Mucosa of gallbladder (tissue), 1 donor: ENCODE measurements around the gene LEF1. TPM values are rescaled to one million over a fixed set of nuclear protein-coding genes. Genes with fewer than 3 reads are reported as not detected.
"Not testable (repeated sequence)": the region's sequence is repeated elsewhere in the genome, so short reads cannot be mapped to it uniquely, and the experiment has no call there.

Source experiments
- DNase-seq: peaks from one replicate; pipeline ENCODE4 v3.0.0-alpha.2; 2020; ENCODE audit warnings: low spot score
- total RNA-seq: library from RNA; stranded (reverse); gene quantifications from one replicate; pipeline ENCODE4 v1.2.1, GENCODE V29; 2021
- donor health status: DM: no; HTN: no; CAD: no.

LEF1 gene
- total RNA-seq, 1 donor from 2014 or later: 5.2 TPM

DNA sequence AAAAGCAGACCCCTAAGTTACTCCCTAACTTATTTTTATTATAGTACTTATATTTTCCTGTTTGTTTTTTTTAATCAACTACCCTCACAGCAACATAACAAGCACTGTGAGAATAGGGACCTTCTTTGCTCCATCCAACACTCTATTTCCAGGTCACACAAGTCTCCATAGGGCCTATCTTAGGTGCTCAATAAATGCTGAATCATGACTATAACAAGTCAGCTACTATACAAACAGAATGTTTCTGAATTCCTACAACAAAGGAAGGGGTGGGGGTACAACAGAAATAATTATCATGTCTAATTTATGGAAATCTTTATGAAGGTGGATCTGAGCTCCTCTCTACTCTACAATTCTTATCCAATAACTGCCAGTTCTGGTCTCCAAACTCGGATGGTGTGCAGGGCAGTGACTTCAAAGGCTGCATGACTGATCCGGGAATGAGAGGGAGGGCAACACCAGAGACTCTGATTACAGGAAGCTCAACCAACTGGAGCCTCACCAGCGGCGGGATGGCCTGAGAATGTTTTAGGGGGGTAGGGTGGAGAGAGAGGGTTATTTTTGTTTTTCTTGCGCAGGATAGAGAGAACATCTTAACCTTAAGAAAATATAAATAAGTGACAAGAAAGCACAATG lies 107.9 kb downstream of the LEF1 start:
- no peak for DNase-seq

DNA sequence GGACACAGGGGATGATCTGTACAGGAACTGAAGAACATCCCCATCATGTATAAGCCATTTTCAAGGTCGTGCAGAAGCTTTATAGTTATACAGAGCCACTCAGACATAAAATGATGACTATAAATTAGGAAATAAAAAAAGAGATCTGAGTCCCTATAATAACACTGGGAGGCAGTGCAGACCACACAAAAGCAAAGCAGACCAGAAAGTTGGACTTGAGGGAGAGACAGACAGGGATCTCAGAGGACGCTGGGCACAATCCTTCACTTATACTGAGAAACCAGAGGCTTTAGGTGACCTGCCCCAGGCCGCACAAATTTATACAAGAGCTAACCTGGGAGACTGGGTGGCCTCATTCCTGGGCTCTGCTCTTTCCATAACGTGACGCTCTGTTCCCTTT lies 108.6 kb downstream of the LEF1 start:
- peak; percentile 16 for DNase-seq

DNA sequence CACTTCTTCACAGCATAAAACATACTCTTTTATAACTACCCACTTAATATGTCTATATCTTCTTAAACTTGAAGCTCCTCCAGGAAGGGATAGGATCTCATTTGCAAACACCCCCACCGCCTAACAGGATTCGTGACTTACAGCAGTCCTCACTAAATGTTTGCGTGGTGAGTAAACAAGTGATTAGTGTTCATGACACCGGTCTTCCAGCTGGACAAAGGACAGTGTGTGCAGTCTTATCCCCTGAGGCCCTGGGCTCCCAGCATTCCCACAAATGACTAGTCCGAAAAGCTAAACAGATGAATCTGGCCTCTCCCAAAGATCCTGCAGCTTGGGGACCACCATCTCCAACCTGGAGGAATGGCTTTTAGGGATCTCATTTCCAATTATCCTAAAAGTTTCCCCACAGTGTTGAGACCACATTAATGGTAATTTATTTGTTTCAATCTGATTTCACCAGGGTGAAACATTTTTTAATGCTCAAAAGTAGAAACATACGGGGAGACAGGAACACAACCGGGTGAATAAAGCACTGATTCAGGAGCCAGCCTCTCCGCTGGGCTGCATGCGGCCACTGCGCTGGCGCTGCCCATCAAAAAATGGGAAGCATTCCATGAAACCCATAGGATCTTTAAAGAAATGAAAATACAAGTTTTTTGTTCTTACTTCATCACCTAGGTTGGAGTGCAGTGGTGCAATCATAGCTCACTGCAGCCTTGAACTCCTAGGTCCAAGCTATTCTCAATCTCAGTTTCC lies 109.9 kb downstream of the LEF1 start:
- DNase-seq: no peak

DNA sequence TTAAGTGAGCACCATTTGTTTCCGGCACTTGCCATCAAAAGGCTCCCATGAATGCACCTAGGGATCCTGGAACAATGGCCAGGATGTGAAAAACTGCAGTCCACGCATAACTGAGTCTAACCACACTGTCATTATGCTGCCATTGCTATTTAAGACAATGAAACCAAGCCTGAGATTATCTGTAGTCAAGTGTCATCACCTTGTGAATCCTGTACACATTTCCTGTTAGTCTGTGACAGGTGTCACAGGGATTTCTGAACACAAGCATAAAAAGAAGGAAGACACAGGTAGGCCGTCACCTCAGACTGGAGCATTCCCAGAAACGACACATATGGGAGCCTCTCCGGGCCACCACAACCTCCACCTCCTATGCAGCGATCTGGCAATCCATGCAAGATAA lies 112.3 kb downstream of the LEF1 start:
- no peak for DNase-seq

DNA sequence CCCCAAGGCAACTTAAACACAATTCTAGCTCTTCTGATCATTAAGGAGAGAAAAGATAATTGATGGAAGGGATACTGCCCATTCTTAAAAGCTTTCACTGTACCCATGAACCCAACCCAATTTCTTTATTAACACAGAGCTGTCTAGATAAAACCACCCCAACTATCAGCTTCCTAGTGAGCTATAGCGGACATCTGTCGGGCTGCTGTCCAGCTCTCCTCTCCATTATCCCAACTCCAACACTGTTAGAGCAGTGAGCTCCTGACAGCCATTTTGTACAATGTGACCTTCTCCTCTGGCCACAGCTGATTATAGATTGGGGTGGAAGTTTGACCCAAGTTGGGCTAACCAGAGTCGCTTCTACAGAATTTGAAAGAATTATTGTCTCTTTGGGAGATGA lies 112.9 kb downstream of the LEF1 start:
- no peak for DNase-seq

DNA sequence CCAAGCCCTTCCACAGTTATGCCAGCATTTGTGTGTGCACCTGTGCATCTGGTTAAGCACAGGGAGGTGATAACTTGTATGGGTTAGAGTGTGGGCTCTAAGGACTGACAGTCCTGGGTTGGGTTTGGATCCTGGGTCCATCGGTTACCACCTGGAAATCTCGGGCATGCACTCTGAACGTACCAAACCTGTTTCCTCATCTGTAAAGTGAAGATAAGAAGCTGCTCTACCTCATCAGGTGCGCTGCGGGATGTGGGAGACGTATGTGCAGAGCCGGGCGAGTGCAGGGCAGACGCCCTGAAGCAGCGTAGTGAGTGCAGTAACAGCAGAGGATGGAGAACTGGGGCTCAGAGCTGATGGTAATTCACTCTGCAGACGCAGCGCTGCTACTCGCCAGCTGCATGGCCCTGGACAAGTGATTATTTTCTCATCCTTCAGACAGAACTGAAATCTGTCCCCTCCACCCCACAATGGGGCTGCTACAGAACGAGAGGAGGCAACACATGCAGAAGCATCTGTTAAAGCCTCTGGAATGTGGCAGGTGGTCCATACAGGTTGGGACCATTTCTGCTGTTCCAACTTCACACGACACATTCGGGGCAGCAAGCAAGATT lies 114.6 kb downstream of the LEF1 start:
- no peak for DNase-seq

DNA sequence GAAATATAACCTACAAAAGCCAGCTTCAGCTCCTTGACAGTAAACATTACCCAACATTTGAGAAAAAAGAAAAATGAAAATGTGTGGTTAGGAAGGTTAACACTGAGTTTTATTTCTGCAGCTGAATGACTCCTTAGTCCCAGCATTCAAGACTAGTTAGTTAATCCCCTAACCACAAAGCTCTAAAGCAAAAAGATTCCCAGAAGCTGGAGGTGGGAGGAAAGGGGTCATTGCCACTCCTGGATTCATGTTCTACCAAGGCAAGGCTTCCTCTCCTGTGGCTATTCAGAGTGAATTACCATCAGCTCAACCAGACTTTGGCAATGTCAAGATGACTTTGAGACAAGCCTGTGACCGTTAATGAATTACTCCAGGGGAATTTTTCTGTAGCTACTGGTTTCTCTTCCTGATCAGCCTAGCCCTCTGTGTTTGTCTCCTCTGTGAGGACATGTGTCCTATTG lies 115.5 kb downstream of the LEF1 start:
- no peak for DNase-seq

DNA sequence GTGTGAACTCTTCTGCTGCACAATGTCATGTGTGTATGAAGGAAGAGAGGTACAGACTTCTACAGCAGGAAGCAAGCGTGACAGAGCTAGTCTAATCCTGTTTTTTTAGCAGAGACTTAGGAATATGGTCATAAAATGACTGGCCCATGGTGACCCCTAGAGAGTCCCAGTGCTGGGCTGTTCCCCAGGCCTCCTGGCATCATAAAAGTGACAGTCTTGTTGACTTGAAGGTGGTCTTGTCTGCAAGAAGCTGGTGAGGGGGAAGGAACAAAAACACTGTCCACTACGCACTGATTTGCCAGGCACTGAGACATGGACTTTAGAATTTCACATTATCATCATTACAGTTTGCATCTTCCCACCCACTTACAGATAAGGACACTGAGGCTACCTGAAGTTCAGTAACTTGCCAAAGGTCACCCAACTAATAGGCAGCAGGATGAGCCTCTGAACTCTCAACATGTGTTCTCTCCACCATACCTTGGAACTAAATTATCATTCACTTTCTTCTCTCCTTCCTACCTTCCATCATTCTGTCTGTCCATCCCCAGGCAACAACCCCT lies 116.1 kb downstream of the LEF1 start:
- no peak for DNase-seq

DNA sequence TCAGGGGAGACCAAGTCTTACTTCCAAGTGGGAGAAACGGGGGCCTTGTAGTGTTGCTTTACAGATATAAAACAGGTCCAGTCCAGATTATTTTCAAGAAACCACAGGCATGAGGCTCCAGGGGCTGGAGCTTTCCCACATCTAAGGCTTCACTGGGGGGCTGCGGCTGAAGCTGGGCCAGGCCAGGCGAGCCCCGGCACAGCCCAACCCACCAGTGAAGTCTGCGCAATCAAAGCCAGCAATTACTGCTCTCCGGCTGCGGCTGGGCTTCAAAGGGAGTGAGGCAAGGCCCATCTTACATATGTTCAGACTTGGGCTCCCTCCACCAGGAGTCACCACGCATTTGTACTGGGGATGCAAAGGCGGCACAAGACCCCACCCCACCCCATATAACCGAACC lies 117.4 kb downstream of the LEF1 start:
- peak; percentile 25 for DNase-seq

DNA sequence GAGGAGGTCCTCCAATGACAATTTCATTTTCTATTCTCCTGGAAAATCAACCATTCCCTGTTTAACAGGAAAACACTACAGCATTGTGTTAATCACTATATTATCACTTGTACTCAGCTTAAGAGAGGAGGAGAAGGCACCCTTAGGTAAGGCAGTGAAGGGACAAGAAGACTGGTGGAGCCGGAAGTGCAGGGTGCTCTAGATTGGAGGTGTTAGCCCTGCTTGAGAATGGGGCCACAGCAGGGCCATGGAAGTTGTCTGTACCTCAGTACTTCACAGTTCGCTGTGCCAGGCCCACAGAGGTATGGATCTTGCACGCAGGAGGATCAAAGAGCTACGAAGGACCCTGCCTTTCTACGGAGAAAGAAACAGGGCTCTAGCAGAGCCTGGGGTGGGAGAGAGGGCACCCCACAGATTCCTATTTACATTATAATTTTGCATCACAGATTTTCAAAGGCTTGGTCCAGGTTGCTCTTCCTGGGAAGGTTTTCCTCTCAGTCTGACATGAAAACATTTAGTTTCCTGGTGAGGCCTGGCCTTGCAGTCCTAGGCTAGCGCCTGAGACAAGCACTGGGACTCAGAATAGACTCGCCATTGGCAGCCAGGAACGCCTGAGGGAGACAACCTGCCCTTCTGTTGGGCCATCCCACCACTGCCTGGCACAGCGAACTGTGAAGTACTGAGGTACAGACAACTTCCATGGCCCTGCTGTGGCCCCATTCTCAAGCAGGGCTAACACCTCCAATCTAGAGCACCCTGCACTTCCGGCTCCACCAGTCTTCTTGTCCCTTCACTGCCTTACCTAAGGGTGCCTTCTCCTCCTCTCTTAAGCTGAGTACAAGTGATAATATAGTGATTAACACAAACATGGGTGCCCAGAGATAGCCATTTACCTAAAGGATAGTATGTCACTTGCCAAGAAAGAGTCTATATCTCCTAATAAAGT lies 118.3 kb downstream of the LEF1 start:
- not testable (repeated sequence) for DNase-seq

DNA sequence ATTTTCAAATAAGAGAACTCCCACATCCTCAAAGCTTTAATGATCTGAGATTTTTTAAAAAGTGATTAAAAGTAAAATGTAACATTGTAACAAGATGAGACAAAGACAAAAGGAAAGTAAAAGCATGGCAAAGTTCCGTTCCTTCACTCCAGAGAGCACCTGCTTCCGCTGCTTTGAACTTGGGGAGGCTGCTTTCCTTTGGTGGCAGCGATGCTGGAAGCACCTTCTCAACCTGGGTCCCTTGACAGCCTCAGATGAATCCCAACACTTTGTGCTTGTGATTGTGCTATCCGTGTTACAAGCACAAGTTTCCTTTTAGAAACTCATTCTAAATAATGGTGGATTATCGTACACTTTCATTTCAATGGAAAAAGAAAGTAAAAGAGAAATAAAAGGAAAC lies 119.3 kb downstream of the LEF1 start:
- DNase-seq: no peak

DNA sequence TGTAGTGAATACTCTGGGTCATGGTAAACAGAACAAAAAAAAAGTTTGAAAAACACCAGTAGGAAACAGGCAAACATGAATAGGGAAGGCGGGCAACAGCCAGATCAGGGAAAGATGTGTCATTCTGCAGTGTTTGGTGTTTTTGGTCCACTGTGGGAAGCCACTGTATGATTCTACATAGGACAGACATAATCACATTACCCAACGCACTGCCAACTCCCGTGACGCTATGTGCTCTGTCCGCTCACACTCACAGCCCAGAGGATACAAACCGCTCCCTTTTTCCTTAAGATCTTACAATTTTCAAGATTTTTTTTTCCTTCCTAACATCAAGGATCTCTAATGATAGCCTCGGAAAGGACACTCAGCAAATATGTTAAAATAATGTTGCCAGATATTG lies 119.7 kb downstream of the LEF1 start:
- DNase-seq: no peak

DNA sequence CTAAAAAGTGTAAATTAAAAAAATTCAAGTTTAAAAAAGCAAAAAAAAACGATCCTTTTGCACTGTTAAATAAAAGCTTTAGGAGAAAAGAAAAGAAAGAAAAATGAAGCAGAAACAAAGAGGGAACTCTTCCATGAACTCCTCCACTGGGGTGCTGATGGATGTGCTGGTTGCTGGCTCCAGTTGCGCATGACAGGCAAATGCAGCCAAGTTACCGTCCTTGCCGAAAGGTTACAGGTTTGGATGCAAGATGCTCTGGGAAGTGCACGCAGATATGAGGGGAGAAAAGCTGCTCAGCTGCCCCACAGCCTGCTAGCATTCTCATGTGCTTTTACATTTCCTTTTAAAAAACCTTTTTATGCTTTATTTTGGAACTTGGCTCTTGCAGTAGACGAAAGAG lies 120.6 kb downstream of the LEF1 start:
- DNase-seq: no peak

DNA sequence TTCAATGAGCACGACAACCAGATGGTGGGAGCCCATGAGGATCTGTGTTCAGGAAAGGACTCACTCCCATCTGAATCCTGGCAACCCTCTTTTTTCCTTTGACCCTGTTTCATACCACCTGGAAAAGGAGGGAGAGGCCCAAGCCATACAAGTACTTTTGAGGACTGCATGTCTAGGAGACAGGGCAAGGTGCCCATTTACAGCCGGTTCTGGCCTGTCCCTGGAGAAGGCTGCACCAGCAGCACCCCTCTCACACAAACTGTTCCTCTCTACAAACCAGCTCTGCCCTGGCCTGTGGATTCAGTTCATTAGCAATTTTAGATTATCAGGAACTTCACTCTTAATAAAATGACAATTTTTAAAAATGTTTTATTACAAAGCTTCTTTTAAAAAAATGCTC lies 121.5 kb downstream of the LEF1 start:
- no peak for DNase-seq

DNA sequence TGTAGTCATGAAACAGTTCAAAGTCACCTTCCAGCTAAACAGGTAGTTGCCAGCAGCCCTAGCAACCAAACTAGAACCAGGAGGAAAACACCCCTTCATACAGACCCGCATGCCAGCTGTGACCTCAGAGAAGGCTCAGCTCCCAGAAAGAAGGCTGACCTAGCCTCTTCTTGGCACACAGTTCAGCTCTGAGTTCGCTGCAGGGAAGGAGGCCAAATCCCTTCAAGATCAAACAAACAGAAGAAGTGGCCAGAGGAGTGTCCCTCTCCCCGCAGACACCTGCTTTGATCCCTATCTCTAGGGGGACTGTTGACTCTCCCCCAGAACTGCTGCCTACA lies 123.1 kb downstream of the LEF1 start:
- no peak for DNase-seq

DNA sequence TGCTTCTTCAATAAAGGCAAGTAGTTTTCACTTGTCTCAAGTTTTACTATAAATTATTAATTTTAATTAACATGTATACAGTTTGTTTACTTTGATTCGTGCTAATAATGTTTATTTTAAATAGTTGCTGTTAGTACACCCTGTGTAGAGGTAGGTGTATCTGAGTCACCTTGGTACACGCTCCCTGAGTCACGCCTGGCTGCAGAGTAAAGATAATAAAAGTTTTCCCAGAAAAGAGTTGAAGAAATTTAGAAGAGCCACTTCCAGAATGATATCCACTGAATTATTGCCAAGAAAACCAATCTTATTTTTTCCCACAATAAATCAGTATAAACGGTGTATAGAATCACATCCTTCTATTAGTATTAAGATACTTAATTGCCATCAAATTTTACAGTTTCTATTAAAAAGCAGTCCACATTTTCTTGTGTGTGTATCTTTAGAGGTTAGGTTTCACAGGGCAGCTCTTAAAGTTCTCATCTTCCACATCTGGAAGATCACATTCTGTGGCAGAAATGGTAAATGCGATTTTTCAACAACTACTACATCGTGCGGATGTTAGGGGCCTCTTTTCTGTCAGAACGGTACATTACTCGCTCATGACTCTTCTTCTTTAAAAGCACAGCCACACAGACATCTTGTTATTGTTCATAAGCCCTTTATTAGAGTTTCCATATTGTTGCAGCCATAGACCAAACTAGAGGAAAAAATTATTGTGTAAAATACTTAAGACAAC lies 123.6 kb downstream of the LEF1 start:
- DNase-seq: no peak

DNA sequence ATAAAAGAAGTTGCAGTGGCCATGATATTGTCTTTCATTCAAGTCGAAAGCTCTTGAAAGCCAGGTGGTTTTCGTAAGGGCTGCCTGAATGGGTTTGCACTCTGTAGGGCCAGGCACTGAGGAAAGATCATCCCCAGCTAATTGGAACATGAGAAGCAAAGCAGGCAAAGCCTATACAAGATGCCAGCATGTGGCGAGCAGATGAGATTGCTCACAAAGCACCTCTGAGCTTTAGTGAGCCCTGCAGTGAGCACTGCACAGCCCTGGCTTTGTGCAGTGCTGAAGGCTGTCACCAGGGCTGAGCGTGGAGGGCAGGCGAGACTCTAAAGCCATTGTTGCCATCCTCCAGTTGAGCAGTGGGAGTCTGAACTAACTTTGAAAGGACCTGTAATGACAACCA lies 125.2 kb downstream of the LEF1 start:
- no peak for DNase-seq

DNA sequence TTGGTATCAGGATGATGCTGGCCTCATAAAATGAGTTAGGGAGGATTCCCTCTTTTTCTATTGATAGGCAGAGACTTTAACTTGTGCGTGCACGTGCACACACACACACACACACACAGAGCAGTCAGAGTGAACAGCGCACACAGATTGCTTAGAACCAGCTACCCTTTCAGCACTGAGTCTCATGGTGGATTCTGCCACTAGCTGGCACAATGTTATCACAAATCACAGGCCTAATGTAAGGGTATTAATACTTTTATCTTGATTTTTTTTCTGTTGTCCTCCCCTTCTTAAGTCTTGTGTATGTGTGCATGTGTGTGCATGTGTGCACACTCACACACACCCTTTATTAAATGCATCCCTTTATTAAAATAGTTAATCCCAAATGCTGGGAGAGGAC lies 125.8 kb downstream of the LEF1 start:
- no peak for DNase-seq

DNA sequence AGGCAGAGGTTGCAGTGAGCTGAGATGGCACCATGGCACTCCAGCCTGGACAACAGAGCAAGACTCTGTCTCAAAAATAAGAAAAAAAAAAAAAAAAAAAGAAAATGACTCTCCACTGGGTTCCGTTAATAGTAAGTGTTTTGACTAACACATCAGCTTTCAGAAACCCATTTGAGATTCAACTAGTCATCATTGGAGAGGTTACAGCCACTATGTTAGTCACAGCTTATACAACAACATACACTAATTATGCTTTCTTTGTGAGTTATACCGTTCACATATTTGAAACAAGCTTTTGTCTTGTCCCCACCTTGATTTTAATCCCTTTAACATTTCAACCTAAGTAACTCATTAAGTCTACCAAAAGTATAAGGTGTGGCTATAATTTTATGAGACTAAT lies 130.8 kb downstream of the LEF1 start:
- DNase-seq: no peak

DNA sequence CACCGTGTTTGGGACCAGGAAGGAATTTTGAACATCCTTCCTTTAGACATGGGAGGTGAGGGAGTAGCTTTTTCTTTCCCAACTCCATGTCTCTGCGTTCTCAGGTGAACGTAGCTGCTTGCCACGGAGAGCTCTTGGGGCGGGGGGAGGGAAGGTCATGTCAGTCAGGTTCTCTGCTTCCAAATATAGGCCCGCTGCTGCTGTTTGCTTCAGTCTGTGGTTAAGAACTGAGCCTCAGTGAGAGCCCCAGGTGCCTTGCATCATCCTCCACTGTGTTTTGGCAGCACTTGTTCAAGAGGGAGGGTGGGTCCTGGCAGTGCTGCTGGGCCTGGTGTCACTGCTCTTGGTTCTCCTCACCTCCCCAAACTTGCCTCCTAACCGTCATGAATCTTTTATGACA lies 132.5 kb downstream of the LEF1 start:
- DNase-seq: no peak

DNA sequence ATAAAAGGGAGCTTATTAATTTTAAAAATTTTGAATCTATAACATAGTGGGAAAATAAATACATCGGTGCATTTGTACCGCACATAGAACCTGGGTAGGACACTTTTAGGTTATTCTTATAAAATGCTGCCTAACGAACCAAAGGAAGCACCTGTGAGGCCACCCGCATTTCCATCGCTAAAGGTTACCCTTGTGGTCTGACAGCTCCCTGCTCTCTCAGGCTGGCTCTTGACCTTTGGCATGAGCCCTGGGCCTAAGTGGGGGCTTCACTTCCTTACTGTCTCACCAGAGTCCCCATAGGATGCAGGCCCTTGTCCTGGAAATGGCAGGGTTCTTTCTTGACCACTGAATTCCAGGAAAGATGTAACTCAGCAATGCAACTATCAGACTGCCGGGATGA lies 133.0 kb downstream of the LEF1 start:
- DNase-seq: no peak
